WI38 (cell line): ENCODE results near the gene RESP18.
A peak's percentile ranks its signal among the peaks of the same experiment; 100 is the strongest.

Experiments
- H3K4me3 ChIP-seq: 2 replicates; pipeline ENCODE4 v1.5.1; 2011; ENCODE audit warnings: low read depth, mild to moderate bottlenecking, control low read depth, low read length
- CTCF ChIP-seq: IDR thresholded peaks from 2 replicates; pipeline ENCODE4 v1.5.1; 2012; ENCODE audit warnings: low read depth, mild to moderate bottlenecking, control low read depth, low read length

RESP18 gene

GRCh38 chr2:219362072-219362471, 29.5 kb upstream of the RESP18 start:
- TF ChIP-seq CTCF, result no peak
- H3K4me3 ChIP-seq, result no peak overlapping the region

GRCh38 chr2:219358170-219359075, 25.9 kb upstream of the RESP18 start:
- no peak for TF ChIP-seq CTCF
- no peak overlapping the region for H3K4me3 ChIP-seq

- TF ChIP-seq CTCF, result no peak
- no peak overlapping the region for H3K4me3 ChIP-seq
Measured at GRCh38 chr2:219356834-219357233, 24.3 kb upstream of the RESP18 start.

GRCh38 chr2:219354582-219354981, 22.0 kb upstream of the RESP18 start:
- TF ChIP-seq CTCF, result no peak
- H3K4me3 ChIP-seq, result no peak overlapping the region

GRCh38 chr2:219353129-219353528, 20.6 kb upstream of the RESP18 start:
- TF ChIP-seq CTCF, result no peak
- H3K4me3 ChIP-seq, result no peak overlapping the region

- peak; percentile 53 for TF ChIP-seq CTCF
- no peak overlapping the region for H3K4me3 ChIP-seq
Measured at GRCh38 chr2:219352448-219353023, 20.0 kb upstream of the RESP18 start.

- TF ChIP-seq CTCF, result no peak
- no peak overlapping the region for H3K4me3 ChIP-seq
Measured at GRCh38 chr2:219350710-219351221, 18.2 kb upstream of the RESP18 start.
